Measurements from ENCODE around the gene NEMP1. TPM values are rescaled to one million over a fixed set of nuclear protein-coding genes. Genes with fewer than 3 reads are reported as not detected.

Gene NEMP1
- total and polyA plus RNA-seq, 2 of the 13 experiments (the other 11 are each of a cell fraction or from before 2014, with no cell fraction given), result 11.4 to 12.9 TPM

DNA sequence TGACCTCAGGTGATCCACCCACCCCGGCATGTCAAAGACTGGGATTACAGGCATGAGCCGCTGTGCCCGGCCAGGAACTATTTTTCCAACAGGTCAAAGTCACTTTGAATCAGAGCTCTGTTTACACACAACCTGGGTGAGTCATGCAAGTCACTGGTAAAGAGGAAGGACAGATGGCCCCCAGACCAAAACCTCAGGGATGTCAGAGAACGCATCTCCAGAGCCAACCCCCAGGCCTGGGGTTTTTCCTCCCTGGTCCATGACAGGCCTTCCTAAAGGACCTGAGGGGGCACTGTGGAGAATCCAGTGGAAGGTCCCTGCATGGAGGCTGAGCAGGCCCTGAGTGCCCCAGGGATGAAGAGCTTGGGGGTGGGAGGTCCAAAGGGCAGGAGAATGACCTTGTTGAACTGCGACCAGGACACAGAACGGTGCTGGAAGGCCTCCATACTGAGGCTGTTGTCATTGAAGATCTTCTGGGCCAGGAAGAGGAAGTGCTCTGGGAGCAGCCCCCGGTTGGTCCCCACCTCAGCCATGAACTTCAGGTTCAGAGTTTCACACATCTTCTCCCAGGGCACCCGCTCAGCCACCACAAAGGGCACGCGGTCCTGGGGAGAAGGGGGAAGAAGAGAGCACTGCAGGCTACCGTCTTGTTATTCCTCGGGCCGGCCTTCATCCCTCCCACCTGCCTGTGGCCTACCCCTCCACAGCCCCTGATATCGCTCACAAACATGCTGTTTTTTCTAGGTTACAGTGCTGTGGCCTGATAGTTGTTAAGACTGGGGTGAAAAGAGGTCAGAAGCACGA lies 23.5 kb upstream of the NEMP1 start (continued):
- TF ChIP-seq MYNN (CRISPR knock-in tag; IDR thresholded peaks at IDR 0.05; ENCODE audit: low read depth), result no peak
- TF ChIP-seq JUNB (CRISPR knock-in tag; IDR thresholded peaks at IDR 0.05; ENCODE audit: borderline replicate concordance), result peak; percentile 94
- TF ChIP-seq ZKSCAN1 (IDR thresholded peaks at IDR 0.05; ENCODE audit: low read length), result no peak
- TF ChIP-seq, protein P1, sequence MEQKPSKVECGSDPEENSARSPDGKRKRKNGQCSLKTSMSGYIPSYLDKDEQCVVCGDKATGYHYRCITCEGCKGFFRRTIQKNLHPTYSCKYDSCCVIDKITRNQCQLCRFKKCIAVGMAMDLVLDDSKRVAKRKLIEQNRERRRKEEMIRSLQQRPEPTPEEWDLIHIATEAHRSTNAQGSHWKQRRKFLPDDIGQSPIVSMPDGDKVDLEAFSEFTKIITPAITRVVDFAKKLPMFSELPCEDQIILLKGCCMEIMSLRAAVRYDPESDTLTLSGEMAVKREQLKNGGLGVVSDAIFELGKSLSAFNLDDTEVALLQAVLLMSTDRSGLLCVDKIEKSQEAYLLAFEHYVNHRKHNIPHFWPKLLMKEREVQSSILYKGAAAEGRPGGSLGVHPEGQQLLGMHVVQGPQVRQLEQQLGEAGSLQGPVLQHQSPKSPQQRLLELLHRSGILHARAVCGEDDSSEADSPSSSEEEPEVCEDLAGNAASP (CRISPR knock-in tag; IDR thresholded peaks at IDR 0.05; ENCODE audit: borderline replicate concordance), result peak; percentile 78; the same call in 1 of the 2 replicates
- TF ChIP-seq, protein P2, sequence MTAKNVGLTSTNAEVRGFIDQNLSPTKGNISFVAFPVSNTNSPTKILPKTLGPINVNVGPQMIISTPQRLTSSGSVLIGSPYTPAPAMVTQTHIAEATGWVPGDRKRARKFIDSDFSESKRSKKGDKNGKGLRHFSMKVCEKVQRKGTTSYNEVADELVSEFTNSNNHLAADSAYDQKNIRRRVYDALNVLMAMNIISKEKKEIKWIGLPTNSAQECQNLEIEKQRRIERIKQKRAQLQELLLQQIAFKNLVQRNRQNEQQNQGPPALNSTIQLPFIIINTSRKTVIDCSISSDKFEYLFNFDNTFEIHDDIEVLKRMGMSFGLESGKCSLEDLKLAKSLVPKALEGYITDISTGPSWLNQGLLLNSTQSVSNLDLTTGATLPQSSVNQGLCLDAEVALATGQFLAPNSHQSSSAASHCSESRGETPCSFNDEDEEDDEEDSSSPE (CRISPR knock-in tag; IDR thresholded peaks at IDR 0.05), result peak; percentile 8; the same call in 1 of the 2 replicates
- peak; percentile 61; the same call in 1 of the 2 replicates for TF ChIP-seq MTA1 (CRISPR knock-in tag; IDR thresholded peaks at IDR 0.05; ENCODE audit: borderline replicate concordance)
- no peak for TF ChIP-seq ZSCAN22 (CRISPR knock-in tag; IDR thresholded peaks at IDR 0.05)
- TF ChIP-seq ZNF260 (CRISPR knock-in tag; IDR thresholded peaks at IDR 0.05; ENCODE audit: borderline replicate concordance, low read depth), result no peak
- TF ChIP-seq, protein P3, sequence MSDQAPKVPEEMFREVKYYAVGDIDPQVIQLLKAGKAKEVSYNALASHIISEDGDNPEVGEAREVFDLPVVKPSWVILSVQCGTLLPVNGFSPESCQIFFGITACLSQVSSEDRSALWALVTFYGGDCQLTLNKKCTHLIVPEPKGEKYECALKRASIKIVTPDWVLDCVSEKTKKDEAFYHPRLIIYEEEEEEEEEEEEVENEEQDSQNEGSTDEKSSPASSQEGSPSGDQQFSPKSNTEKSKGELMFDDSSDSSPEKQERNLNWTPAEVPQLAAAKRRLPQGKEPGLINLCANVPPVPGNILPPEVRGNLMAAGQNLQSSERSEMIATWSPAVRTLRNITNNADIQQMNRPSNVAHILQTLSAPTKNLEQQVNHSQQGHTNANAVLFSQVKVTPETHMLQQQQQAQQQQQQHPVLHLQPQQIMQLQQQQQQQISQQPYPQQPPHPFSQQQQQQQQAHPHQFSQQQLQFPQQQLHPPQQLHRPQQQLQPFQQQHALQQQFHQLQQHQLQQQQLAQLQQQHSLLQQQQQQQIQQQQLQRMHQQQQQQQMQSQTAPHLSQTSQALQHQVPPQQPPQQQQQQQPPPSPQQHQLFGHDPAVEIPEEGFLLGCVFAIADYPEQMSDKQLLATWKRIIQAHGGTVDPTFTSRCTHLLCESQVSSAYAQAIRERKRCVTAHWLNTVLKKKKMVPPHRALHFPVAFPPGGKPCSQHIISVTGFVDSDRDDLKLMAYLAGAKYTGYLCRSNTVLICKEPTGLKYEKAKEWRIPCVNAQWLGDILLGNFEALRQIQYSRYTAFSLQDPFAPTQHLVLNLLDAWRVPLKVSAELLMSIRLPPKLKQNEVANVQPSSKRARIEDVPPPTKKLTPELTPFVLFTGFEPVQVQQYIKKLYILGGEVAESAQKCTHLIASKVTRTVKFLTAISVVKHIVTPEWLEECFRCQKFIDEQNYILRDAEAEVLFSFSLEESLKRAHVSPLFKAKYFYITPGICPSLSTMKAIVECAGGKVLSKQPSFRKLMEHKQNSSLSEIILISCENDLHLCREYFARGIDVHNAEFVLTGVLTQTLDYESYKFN (CRISPR knock-in tag; conservative IDR thresholded peaks at IDR 0.05), result peak; percentile 97
- no peak; the same call in 1 of the 2 replicates for TF ChIP-seq BHLHE40 (IDR thresholded peaks at IDR 0.05; ENCODE audit: low read length)
- TF ChIP-seq SNAPC2 (CRISPR knock-in tag; IDR thresholded peaks at IDR 0.05), result 0 out of 2 replicates have a peak, but pooled peaks have one; percentile 24
- TF ChIP-seq, protein P4, sequence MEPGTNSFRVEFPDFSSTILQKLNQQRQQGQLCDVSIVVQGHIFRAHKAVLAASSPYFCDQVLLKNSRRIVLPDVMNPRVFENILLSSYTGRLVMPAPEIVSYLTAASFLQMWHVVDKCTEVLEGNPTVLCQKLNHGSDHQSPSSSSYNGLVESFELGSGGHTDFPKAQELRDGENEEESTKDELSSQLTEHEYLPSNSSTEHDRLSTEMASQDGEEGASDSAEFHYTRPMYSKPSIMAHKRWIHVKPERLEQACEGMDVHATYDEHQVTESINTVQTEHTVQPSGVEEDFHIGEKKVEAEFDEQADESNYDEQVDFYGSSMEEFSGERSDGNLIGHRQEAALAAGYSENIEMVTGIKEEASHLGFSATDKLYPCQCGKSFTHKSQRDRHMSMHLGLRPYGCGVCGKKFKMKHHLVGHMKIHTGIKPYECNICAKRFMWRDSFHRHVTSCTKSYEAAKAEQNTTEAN (CRISPR knock-in tag; conservative IDR thresholded peaks at IDR 0.05), result peak; percentile 38; the same call in 1 of the 2 replicates
- TF ChIP-seq, protein P5, sequence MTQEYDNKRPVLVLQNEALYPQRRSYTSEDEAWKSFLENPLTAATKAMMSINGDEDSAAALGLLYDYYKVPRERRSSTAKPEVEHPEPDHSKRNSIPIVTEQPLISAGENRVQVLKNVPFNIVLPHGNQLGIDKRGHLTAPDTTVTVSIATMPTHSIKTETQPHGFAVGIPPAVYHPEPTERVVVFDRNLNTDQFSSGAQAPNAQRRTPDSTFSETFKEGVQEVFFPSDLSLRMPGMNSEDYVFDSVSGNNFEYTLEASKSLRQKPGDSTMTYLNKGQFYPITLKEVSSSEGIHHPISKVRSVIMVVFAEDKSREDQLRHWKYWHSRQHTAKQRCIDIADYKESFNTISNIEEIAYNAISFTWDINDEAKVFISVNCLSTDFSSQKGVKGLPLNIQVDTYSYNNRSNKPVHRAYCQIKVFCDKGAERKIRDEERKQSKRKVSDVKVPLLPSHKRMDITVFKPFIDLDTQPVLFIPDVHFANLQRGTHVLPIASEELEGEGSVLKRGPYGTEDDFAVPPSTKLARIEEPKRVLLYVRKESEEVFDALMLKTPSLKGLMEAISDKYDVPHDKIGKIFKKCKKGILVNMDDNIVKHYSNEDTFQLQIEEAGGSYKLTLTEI (CRISPR knock-in tag; conservative IDR thresholded peaks at IDR 0.05), result no peak
- TF ChIP-seq PTBP1 (IDR thresholded peaks at IDR 0.05; ENCODE audit: low read depth, low read length, poor library complexity, severe bottlenecking), result no peak
- no peak for TF ChIP-seq ZNF333 (CRISPR knock-in tag; IDR thresholded peaks at IDR 0.05; ENCODE audit: borderline replicate concordance)
- TF ChIP-seq NFATC3 (CRISPR knock-in tag; IDR thresholded peaks at IDR 0.05), result no peak
- TF ChIP-seq SRSF4 (IDR thresholded peaks at IDR 0.05; ENCODE audit: low read depth, low read length, poor library complexity, severe bottlenecking), result no peak

Data from HepG2 (cell line).